ENCODE data around the gene TSN.
A peak's percentile ranks its signal among the peaks of the same experiment; 100 is the strongest.
"Not testable (repeated sequence)": the region's sequence is repeated elsewhere in the genome, so short reads cannot be mapped to it uniquely, and the experiment has no call there.

TSN gene

DNA sequence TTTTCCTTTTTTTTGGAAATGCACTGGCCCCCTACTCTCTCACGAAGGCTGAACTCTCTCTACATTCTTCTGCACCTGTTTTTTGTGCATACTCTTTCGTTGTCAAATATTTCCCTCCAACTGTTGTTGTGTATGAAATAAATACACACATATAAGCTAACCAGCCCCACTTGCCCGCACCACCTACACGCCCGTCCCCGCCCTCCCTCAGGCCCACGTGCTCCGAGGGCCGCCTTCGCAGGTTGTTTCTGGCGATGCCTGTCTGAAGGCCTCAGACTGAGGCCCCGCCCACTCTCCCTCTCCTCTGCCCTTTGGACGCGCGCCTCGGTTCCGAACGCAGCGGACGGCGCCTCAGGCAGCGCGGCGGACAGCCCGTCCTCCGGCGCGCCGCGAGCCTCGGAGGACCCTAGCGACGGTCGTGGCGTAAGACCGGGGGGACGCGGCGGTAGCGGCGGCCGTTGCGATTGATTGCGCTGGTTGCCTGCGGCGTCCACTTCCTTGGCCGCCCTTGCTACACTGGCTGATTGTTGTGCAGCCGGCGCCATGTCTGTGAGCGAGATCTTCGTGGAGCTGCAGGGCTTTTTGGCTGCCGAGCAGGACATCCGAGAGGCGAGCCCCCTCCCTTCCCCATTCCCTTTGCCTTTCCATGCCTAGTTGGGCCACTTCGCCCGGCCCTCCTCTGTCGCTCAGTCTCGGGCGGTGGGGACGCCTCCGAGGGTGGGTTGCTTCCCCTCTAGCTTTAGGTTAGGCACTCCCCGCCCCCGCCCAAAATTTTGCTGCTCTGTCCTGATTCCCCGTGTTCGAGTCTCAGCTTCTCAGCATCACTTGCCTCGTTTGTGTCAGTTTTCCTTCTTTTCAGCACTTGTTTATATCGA, at the start of gene TSN:
Gene TSN, plus strand, starts transcription at position 415 of the 875 bp plus-strand sequence. Its CDS starts 129 bp downstream, at position 544.
- peak; percentile 97 for DNase-seq

- DNase-seq, result no peak
Measured at GRCh38 chr2:121705958-121706357, 49.5 kb upstream of the TSN start.

GRCh38 chr2:121707344-121707919, 48.0 kb upstream of the TSN start:
- no peak for DNase-seq

- DNase-seq, result no peak
Measured at GRCh38 chr2:121707920-121708361, 47.5 kb upstream of the TSN start.

DNA sequence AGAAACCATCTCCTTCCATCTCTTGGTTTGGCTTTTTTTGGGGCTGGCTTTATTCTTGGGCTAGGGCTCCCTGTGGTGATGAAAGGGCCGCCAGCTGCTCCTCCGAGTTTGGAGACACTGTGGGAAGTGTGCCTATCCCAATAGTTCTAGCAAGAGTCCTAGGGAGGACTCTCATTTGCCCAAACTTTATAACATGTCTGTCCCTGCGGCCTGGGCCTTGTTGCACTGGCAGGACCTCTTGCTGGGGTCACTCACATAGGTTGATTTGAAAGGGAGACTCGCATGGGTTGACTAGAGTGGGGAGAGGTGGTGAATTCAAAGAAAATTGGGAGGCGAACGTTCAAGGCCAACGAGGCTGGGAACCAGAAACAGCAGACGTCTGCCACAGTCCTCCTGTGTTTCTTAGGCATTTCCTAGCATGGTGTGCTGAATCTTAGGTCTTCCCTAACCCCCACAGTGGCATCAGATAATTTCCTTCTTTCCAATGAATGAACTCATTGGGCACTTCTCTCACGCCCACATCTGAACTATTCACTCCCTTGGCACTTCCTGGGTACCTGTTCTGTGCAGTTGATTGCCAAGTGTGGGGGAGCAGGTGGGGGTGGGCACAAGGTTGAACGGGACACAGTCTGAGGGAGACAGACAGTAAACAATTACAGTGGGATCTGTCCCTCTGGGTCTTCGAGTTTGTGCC, 45.5 kb upstream of the TSN start:
- DNase-seq, result no peak

DNA sequence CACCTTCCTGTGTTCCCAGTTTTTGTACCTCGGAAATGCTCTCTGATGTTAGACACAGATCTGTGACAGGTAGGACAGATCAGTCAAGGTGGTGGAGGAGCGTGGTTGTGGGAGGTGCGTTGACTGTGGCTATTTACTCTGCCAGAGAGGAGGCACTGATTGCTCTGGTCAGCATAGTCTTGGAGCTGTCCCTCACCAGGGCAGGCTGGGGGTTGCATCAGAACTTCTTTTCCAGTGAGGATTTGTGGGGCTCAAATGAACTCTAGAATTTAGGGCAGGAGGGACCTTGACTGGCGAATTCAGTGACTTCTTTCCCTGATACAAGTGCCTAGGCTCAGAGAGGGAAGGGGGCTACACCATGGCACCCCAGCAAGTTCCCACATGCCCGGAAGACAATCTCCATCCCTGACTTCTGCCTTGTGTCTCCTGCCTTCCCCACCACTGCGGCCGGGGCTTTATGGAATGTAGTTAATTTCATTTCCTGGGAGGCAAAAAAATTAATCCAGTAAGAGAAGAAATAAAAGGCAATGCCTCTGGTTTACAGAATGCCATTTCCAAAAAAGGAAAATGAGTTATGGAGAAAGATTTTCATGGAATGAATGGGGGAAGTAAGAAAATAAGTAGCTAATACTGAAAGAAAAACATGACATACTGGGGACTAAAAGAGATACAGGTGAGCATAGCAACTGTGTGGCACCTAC, 44.8 kb upstream of the TSN start:
- no peak for DNase-seq

GRCh38 chr2:121711481-121711880, 44.0 kb upstream of the TSN start:
- DNase-seq, result not testable (repeated sequence)

DNA sequence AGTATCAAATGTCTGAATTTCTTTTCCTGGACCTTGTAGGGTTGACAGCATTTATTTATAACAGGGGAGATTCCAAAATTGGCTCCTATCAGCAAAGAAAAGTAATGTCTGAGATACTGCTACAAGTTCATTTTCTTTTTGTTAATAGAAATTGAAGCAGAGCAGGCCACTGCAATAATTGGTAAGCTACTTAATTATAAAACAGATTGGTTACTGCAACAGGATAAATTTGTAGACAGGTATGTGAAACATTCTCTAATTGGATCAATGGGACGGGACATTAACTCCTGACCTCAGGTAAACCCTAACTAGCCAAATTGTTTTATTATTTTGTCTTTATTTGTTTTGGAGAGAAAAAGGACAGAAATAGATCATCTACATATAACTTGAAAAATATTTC, 39.3 kb upstream of the TSN start:
- DNase-seq, result no peak

DNA sequence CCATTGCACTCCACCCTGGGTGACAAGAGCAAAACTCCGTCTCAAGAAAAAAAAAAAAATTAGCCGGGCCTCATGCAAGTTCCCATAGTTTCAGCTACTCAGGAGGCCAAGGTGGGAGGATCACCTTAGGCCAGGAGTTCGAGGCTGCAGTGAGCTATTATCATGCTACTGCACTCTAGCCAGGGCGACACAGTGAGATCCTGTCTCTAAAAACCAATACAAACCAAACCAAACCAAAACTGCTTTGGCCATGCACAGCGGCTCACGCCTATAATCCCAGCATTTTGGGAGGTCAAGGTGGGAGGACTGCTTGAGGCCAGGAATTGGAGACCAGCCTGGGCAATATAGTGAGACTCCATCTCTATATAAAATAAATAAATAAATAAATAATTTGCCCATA, 37.9 kb upstream of the TSN start:
- no peak for DNase-seq

DNA sequence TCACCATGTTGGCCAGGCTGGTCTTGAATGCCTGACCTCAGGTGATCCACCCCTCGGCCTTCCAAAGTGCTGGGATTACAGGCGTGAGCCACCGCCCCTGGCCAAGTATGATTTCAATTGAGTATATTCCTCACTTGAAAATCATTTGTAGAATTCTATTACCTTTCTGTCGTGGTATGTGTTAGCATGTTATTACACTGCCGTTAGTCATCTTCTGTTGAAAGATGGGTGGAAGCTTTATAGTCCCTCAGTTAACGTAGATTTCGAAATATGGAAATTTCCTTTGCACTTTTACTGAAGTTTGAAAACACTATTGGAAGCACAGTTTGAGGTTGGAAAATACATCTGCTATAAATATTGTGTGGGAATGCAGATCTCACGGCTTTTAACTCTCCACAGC, 33.5 kb upstream of the TSN start:
- DNase-seq, result no peak

GRCh38 chr2:121722479-121722878, 33.0 kb upstream of the TSN start:
- DNase-seq, result no peak

GRCh38 chr2:121723316-121723715, 32.1 kb upstream of the TSN start:
- no peak for DNase-seq

- no peak for DNase-seq
Measured at GRCh38 chr2:121727332-121727731, 28.1 kb upstream of the TSN start.

- no peak for DNase-seq
Measured at GRCh38 chr2:121727950-121728349, 27.5 kb upstream of the TSN start.

DNA sequence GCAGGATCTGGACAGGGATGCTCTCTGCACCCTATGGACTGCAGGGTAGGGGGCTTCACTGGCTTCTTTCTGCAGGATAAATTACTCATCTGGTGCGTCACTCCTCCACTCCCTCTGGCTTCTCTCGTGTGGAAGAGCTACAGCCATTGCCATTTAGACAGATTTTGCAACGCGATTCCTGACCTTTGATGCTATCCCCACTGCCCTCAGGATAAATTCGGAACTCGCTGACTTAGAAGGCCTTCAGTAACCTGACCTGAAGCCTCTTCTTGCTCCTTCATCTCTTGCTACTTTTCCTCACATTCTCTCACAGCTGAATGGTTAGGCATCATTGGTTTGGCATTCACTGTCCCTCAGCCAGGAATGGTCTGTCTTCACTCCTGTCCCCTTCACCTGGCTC, 24.1 kb upstream of the TSN start:
- no peak for DNase-seq

GRCh38 chr2:121734544-121734943, 20.9 kb upstream of the TSN start:
- DNase-seq, result not testable (repeated sequence)

DNA sequence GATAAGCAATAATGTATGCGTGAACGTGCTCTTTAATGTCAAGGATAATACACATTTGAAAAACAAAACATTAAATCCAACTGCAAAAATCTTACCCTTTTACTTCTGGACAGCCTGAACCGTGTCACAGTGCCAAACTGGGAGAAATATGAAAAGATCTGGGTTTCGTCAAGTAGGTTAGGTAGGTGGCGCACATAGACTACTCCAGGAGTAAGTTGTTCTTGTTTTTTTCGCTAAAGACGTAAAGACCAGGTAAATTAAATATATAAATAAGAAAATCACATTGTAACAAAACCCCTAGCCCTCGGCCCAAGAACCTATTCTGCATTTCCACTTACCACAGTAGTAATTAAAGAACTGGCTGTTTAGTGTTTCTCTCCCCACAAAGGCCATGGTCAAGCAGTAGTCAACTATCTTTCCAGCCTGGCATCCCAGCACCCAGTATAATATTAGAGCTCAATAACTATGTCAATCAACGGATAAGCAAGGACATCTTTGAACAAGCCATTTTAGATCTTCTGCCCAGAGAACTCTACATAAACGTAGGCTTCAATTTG, 19.9 kb upstream of the TSN start:
- peak in 1 of 2 donors; percentile 17 for DNase-seq

GRCh38 chr2:121736140-121736461, 19.4 kb upstream of the TSN start:
- DNase-seq, result no peak

- peak; percentile 99 to 100 for DNase-seq
Measured at GRCh38 chr2:121736462-121737336, 18.8 kb upstream of the TSN start, which contains the start of gene NIFK. NIFK (minus strand) TSS chr2:121736875; CDS start chr2:121736850, 25 bp downstream.

GRCh38 chr2:121740973-121741372, 14.5 kb upstream of the TSN start:
- DNase-seq, result no peak

- no peak for DNase-seq
Measured at GRCh38 chr2:121741450-121741849, 14.0 kb upstream of the TSN start.

- DNase-seq, result peak in 1 of 2 donors; percentile 10
Measured at GRCh38 chr2:121746071-121746578, 9.3 kb upstream of the TSN start.
